Medulla oblongata (tissue), 1 donor: ENCODE data around the gene ZBTB32.
A peak's percentile ranks its signal among the peaks of the same experiment; 100 is the strongest.

Experiments used
- DNase-seq: peaks from one replicate; pipeline ENCODE4 v3.0.0-alpha.2; 2015; ENCODE audit errors: extremely low spot score

Gene ZBTB32

GRCh38 chr19:35695895-35696422 is 8.4 kb upstream of the ZBTB32 start:
- no peak for DNase-seq

- DNase-seq: no peak
Observed at GRCh38 chr19:35696835-35697234, 7.5 kb upstream of the ZBTB32 start.

- DNase-seq: peak; percentile 99
Observed at GRCh38 chr19:35702223-35703012, 1.9 kb upstream of the ZBTB32 start.

- no peak for DNase-seq
Observed at GRCh38 chr19:35703343-35703742, 1.0 kb upstream of the ZBTB32 start.

- no peak for DNase-seq
Observed at GRCh38 chr19:35708391-35708790, 4.0 kb downstream of the ZBTB32 start.

GRCh38 chr19:35710784-35711723 is 6.7 kb downstream of the ZBTB32 start:
- DNase-seq: no peak

- no peak for DNase-seq
Observed at GRCh38 chr19:35712567-35713505, 8.5 kb downstream of the ZBTB32 start.

- no peak for DNase-seq
Observed at GRCh38 chr19:35713506-35713850, 9.1 kb downstream of the ZBTB32 start.

GRCh38 chr19:35713904-35714495 is 9.6 kb downstream of the ZBTB32 start:
- DNase-seq: no peak

- DNase-seq: no peak
Observed at GRCh38 chr19:35714601-35715354, 10.4 kb downstream of the ZBTB32 start.

- DNase-seq: no peak
Observed at GRCh38 chr19:35715355-35715809, 11.0 kb downstream of the ZBTB32 start.

GRCh38 chr19:35715981-35716800 is 11.8 kb downstream of the ZBTB32 start:
- DNase-seq: no peak

GRCh38 chr19:35716801-35717664 is 12.7 kb downstream of the ZBTB32 start:
- peak; percentile 97 for DNase-seq

- DNase-seq: no peak
Observed at GRCh38 chr19:35717665-35718344, 13.4 kb downstream of the ZBTB32 start, which contains the start of gene KMT2B. Gene KMT2B, plus strand, starts transcription at chr19:35718003. Its CDS starts 16 bp downstream, at chr19:35718019.

GRCh38 chr19:35718345-35719041 is 14.1 kb downstream of the ZBTB32 start:
- no peak for DNase-seq

- no peak for DNase-seq
Observed at GRCh38 chr19:35719402-35720162, 15.2 kb downstream of the ZBTB32 start.
